Prostate gland (tissue), 2 donors: ENCODE measurements around the gene RMND5B. TPM values are rescaled to one million over a fixed set of nuclear protein-coding genes. Genes with fewer than 3 reads are reported as not detected.

Source experiments
- DNase-seq: peaks from one replicate; pipeline ENCODE4 v3.0.0-alpha.2; 2019; ENCODE audit warnings: low spot score
- H3K27ac ChIP-seq, 2 donors: fragments of 200-600 bp; sonication (generic); 2 replicates each; pipeline ENCODE4 v1.5.1; 2017 to 2019
- H3K27me3 ChIP-seq: fragments of 200-600 bp; sonication (generic); replicated peaks from 2 replicates; pipeline ENCODE4 v1.5.1; 2019; ENCODE audit not compliant: insufficient read depth
- H3K36me3 ChIP-seq, 2 donors: fragments of 200-600 bp; sonication (generic); 1 replicate in 1 of 2; 2 replicates in 1 of 2; pipeline versions ENCODE4 v1.5.1 to v1.8.1; 2017 to 2019
- H3K4me1 ChIP-seq: fragments of 200-600 bp; sonication (generic); replicated peaks from 2 replicates; pipeline ENCODE4 v1.5.1; 2019
- H3K4me3 ChIP-seq, 2 donors: fragments of 200-600 bp; sonication (generic); 2 replicates each; pipeline ENCODE4 v1.5.1; 2017 to 2019
- H3K9me3 ChIP-seq: fragments of 200-600 bp; sonication (generic); 2 replicates; pipeline ENCODE4 v1.5.1; 2017
- CTCF ChIP-seq, 4 experiments: fragments of 200-600 bp in 2 of 4; fragments of 450-650 bp in 2 of 4; sonication (generic) in 2 of 4; IDR thresholded peaks; 1 replicate in 3 of 4; 2 replicates in 1 of 4; pipeline ENCODE4 v1.5.1; 2016 to 2019; ENCODE audit warnings: antibody characterized with exemption in 4 of 4, mild to moderate bottlenecking in 2 of 4, moderate library complexity in 2 of 4
- POLR2A ChIP-seq: fragments of 450-650 bp; IDR thresholded peaks from one replicate; pipeline ENCODE4 v1.6.1; 2016; ENCODE audit warnings: antibody characterized with exemption, mild to moderate bottlenecking
- POLR2AphosphoS5 ChIP-seq: sonication (generic); formaldehyde crosslinking; IDR thresholded peaks from one replicate; pipeline ENCODE4 v1.6.1; 2017; ENCODE audit warnings: antibody characterized with exemption
- WGBS: methylation state at CpG from one replicate; pipeline ENCODE4 v1.1.5; 2018; 5-methylcytosine and 5-hydroxymethylcytosine counted together
- intact Hi-C: fragments of 100-400 bp; cut with DNase I; formaldehyde crosslinking; loops from one replicate; pipeline ENCODE4 v1.14.2; 2022
- total RNA-seq, 2 donors: library from RNA; depleted of rRNA; stranded (reverse); fragments of >200 nt; gene quantifications; one replicate each; pipeline ENCODE4 v1.1.0, GENCODE V29; 2016

RMND5B gene
- total RNA-seq, 2 donors from 2014 or later: 33.7 to 39.1 TPM

GRCh38 chr5:178155065-178155464, 24.3 kb downstream of the RMND5B start:
- no peak overlapping the region for H3K27ac ChIP-seq

GRCh38 chr5:178160176-178160575, 29.4 kb downstream of the RMND5B start:
- 90% methylated on average over 5 of the region's 5 CpGs for WGBS
- no peaks in the 10 kb centered on the region for H3K27me3 ChIP-seq
- no peak for DNase-seq
- H3K36me3 ChIP-seq: no peaks in the 10 kb centered on the region
- H3K27ac ChIP-seq: no peak overlapping the region
- H3K4me3 ChIP-seq: no peak overlapping the region
- intact Hi-C loops: no loop called here
- no peak for TF ChIP-seq CTCF (IDR thresholded peaks at IDR 0.05)
- TF ChIP-seq POLR2A: no peak
- TF ChIP-seq POLR2AphosphoS5: no peak
- no peaks in the 10 kb centered on the region for H3K9me3 ChIP-seq
- H3K4me1 ChIP-seq: no peaks in the 10 kb centered on the region

More at GRCh38 chr5:178155065-178155464, 24.3 kb downstream of the RMND5B start:
- Histone ChIP-seq H3K27me3 (no peaks in the 10 kb centered on the region), H3K4me3 (no peak overlapping the region), H3K4me1 (peaks cover 7% of the 10 kb centered on the region), H3K36me3 (no peaks in the 10 kb centered on the region), H3K9me3 (no peaks in the 10 kb centered on the region)
- TF ChIP-seq CTCF (IDR thresholded peaks at IDR 0.05) (no peak), POLR2AphosphoS5 (no peak), POLR2A (no peak)
- DNase-seq: no peak
- 80% methylated on average over 8 of the region's 8 CpGs for WGBS
- intact Hi-C loops: loop anchor here (10.0 kb wide), 1 partner anchor 550 kb away; the partner anchor contains the start of gene B4GALT7

DNA sequence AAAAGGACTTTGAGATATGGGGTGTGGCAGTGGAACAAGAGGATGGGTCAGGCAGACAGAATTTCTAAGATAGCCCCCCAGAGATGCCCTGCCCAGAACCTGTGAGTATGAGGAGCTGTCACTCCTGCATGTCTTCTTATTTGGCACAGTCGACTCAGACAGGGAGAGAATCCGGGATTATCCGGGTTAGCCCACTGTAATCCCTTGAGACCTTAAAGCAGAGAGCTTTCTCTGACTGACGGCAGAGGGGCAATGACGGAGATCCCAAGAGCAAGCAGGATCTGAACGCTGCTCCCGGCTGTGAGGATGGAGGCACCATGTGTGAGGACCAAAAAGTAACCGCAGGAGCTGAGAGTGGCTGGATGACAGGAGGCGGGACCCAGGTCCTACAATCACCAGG, 31.7 kb downstream of the RMND5B start:
- no peak overlapping the region for H3K4me3 ChIP-seq
- H3K27ac ChIP-seq: no peak overlapping the region
- no peaks in the 10 kb centered on the region for H3K36me3 ChIP-seq
- no peaks in the 10 kb centered on the region for H3K27me3 ChIP-seq
- no peaks in the 10 kb centered on the region for H3K4me1 ChIP-seq
- WGBS: 70% methylated on average over 9 of the region's 9 CpGs
- TF ChIP-seq CTCF (IDR thresholded peaks at IDR 0.05) (no peak), POLR2AphosphoS5 (no peak), POLR2A (no peak)
- intact Hi-C loops: no loop called here
- DNase-seq: no peak
- no peaks in the 10 kb centered on the region for H3K9me3 ChIP-seq

- Histone ChIP-seq H3K36me3 (no peaks in the 10 kb centered on the region), H3K9me3 (no peaks in the 10 kb centered on the region), H3K27me3 (no peaks in the 10 kb centered on the region), H3K4me1 (no peaks in the 10 kb centered on the region), H3K4me3 (no peak overlapping the region), H3K27ac (no peak overlapping the region)
- no peak for TF ChIP-seq POLR2A
- TF ChIP-seq POLR2AphosphoS5: peak; percentile 50
- TF ChIP-seq CTCF (IDR thresholded peaks at IDR 0.05): peak; percentile 87 to 99 (median 93)
- intact Hi-C loops: loop anchor here (2.0 kb wide), 1 partner anchor 87 kb away; no protein-coding TSS in a partner anchor
- 8% methylated on average over 33 of the region's 33 CpGs for WGBS
- DNase-seq: peak; percentile 66
Observed at GRCh38 chr5:178163772-178164735, 33.2 kb downstream of the RMND5B start.
